Measurements from ENCODE around the gene LHX5.
"Not testable (repeated sequence)": the region's sequence is repeated elsewhere in the genome, so short reads cannot be mapped to it uniquely, and the experiment has no call there.

LHX5 gene

DNA sequence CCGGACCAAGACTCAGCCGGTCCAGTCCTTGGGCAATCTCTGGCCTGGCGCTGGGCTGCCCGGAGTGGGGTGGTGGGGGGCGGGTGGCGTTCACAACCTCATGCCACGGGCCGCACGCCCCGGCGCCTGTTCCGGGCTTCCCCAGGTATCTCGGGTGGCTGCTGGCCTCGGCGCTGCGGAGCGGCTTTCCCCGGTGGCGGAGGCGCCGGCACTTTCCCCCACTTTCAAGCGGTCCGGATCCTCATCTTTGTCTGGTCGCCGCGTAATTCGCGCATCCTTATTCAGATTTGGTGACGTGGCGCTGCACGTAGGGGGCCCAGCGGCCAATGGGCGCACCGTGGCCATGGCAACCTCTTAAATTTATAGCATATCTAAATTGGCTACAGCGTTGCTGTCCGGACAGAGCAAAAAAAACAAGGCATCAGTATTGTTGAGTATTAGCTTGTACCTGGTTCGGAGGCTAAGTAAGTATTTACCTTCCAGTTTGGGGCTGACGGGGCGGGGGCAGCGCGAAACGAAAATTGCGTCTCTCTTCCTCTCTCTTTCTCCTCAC, at the start of gene LHX5:
TSS of gene LHX5 (minus strand) at position 253 of the 553 bp plus-strand sequence. CDS start 373 bp downstream, outside the sequence.
- no peak for DNase-seq

DNA sequence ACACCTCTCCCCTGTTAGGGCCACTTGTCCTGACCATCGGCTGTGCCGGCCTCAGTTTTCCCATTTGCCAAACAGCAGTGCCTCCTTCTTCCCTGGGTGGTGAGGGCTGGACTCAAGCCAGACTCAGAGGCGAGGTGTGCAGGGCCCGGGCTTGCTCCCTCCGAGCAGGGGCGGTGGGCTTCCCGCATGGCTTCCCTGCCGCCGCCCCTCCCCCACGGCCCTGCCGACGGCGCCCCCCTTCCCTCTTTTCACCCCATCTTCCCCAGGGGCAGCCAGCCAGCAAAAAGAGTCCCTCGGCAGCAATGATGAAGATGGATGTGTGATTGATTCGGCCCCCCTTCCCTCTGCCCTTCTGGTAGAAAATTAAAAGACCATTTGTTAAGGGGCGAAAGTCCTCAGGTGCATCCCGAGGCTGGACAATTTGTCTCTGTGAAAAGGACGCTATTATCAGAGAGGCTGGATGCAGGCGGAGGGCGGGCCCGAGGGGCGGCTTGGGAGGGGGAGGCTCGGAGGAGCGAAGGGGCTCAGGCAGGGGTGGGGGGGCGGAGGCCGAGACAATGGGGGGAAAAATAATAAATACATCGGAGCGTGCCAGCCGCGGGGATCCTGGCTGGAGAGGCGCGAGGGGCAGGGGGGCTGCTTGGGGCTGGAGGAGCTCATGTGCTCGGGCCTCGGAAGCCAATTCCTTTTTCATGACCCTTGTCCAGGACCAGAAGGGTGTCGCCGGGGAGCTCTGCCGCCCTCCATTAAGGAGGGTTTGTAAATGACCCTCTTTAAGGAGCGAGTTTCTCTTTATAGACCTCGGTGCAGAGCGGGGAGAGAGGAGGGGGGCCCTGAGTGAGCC, 48.0 kb upstream of the LHX5 start:
- DNase-seq: no peak

- no peak for DNase-seq
These were observed 43.6 kb upstream of the LHX5 start for GRCh38 chr12:113515082-113515856.

DNA sequence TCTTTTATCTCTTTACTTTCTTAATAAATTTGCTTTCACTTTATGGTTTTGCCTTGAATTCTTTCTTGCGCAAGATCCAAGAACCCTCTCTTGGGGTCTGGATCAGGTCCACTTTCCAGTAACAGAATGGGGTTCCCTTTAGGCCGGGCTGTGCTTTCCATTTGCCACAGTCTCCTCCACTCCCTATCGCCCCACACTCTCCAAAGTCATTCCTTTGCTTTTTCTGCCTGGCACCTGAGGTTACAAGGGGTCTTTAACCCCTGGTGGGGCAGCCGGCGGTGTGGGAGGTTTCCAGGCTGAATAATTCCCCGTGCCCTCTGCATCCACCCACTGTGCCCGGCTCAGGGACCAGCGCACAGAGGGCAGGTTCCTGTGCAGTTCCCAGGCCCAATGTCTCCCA, 42.9 kb upstream of the LHX5 start:
- no peak for DNase-seq

DNA sequence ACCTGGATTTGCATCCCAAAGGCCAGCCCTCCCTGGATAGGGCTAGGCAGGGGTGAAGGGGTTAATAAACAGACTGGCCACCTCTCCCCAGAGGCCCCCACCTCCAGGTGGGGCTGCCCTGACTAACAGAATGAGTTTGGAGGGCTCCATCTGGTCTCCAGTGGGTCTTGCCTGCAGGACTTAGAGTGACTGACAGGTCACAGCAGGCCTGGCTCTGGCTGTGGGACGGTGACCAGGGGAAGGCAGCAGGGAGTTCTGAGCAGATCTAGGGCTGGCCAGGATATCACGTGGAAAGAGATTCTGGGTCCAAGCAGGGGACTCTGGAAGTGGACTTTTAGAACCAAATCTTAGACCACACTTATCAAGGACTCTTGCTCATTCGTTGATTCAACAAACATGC, 40.9 kb upstream of the LHX5 start:
- no peak for DNase-seq

GRCh38 chr12:113506867-113507266, 35.2 kb upstream of the LHX5 start:
- DNase-seq: no peak

DNA sequence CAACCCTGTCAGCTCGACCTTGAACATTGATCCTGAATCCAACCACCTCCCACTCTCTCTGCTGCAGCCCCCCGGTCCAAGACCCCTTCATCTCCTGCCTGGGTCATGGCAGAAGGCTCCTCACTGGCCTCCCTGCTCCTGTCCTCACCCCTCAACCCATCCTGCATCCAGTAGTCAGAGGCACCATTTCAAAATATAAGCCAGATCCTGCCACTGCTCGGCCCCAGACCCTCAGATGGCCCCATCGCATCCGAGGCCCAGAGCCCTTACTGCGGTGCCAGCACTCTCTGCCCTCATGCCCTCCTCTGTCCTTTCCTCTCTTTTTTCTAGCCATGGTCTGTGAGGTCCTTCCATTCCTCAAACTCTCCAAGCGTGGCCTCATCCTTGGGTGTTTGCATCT, 34.3 kb upstream of the LHX5 start:
- no peak for DNase-seq

- DNase-seq: no peak
These were observed 33.2 kb upstream of the LHX5 start for GRCh38 chr12:113504917-113505316.

DNA sequence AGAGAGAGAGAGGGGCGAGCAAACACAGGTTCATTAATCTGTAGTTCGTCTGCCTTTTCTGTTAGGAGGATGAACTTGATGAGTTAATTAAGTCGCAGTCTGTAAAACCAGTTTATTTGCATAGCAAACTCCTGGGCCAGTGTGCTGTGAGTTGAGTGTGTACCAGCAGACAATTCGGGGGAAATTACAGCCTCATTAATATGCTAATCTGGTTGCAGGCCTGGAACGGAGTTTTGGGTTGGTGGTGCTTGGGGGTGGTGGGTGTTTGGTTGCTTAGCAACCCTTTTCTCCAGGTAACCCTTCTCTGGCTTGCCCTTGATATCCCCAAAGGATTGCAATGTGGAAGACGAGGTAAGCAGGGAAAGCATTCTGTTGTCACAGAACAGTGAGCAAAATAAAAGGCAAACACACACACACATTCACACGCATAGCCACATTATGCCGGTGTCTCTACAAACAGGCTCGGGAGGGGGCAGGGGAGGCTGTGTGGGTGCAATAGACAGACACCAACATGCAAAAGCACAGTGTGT, 29.2 kb upstream of the LHX5 start:
- DNase-seq: no peak

DNA sequence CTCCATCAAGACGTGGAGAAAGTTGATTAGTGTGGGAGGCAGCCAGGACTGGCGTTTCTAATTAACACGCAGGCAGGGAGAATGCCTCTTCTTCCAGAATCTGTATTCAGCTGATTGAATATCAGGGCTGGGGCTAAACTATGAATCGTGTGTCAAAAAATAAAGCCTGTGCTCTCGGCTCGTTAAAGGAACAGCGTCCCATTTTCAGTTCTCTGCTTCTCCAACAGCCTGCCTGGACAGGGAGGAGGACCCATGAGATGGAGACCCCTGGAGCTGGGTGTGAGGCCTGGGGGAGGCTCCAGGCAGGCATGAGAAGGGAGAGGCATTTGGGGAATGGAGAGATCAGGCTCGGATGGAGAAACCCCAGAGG, 28.6 kb upstream of the LHX5 start:
- DNase-seq: no peak

DNA sequence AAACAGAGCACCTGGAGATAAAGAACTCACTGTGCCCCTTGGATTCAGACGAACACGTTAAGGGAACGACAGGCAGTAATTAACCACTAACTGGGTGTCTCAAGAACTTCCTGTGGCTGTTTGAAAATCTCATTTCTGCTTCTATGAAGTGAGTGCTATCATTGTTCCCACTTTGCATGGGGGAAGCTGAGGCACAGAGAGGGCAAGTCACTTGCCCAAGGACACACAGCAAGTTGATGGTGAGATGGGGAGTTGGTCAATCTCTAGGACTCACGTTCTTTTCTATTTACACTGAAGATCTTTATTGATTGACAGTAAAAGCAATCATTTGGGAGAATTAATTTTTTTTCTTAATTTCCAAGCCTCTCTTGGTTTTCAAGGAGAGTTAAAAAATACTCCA, 26.8 kb upstream of the LHX5 start:
- no peak for DNase-seq

- DNase-seq: no peak
These were observed 26.0 kb upstream of the LHX5 start for GRCh38 chr12:113497693-113498092.

GRCh38 chr12:113495941-113496340, 24.3 kb upstream of the LHX5 start:
- DNase-seq: not testable (repeated sequence)

DNA sequence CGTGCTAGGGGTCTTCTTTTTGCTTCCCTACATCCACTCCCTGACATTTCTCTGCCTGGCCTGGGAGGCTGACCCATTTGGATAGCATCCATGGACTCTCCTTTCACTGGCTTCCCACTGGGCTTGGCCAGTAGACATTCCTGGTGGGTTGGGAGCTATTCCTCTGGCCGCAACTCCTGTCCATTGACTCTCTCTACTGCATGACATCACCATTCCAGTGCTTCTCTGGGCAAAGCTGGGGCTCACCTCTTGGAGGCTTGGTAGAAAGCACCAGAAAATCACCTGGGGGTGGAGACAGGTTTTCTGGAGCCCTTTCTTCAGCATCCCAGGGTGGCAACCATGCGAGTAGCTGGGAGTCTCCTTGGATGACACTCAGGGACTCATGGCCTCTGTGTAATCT, 16.7 kb upstream of the LHX5 start:
- no peak for DNase-seq

GRCh38 chr12:113486722-113487121, 15.1 kb upstream of the LHX5 start:
- no peak for DNase-seq

- DNase-seq: no peak
These were observed 13.7 kb upstream of the LHX5 start for GRCh38 chr12:113485330-113485729.

GRCh38 chr12:113482334-113482733, 10.7 kb upstream of the LHX5 start:
- DNase-seq: no peak

DNA sequence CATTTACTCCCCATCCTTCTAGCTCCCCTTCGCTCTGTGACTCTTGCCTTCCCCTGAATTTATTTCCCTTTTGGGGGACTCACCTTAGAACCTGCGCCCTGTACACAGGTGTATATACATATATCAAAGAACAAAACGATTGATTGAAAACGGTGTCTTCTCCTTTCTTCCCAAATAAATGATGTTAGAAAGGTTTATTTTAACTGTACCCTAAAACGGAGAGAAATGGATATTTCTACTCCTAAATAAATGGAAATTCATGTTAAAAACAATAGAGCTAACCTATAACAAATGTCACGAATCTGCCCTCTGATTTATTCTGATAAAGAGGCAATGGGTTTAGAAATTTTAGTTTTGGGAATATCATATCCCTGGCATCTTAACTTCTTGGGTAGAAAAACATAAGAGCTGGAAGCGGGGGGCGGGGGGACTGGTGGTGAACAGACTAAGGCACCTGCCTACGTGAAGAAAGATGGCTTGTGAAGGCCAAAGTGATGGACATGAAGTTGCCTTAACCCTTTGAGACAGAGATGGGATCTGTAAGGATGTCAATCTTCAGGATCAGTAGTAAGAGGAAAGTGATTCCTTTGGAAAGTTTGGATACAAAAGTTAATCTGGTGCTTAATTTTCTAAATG, 8.8 kb upstream of the LHX5 start:
- DNase-seq: no peak

DNA sequence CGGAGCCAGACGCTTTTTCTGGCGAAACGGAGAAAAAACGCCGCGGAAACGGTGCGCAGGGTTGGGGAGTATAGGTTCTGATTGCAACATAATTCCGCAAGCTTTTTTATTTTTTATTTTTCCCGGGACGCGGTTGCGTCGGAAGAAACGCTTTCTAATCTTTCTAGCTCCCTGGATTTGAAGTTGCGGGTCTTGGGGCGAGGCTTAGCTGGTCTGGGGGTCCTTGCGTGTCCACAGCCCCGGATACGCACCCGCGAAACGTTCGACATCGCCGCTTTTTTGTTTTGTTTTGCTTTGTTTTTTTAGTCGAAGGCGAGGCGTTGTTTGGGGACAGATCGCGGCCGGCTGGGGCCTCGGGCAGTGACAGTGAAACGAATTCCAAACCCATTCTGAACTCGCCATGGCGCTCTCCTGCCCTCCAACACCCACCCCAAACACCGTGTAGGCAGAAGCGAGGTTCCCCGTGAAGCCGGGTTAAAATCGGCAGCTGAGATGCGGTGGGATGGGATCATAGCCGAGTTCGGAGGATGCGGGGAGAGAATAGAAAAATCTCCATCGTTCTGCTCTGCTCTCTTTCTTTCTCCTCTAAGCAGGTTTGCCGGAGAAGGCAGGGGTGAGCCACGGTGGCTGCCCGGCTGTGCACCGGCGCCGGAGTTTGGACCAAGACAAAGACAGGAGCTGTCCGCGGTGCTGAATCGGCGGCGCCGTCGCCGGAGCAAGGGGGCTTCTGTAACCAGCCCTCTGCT, 8.1 kb upstream of the LHX5 start:
- no peak for DNase-seq

- no peak for DNase-seq
These were observed 7.5 kb upstream of the LHX5 start for GRCh38 chr12:113479216-113479589.

DNA sequence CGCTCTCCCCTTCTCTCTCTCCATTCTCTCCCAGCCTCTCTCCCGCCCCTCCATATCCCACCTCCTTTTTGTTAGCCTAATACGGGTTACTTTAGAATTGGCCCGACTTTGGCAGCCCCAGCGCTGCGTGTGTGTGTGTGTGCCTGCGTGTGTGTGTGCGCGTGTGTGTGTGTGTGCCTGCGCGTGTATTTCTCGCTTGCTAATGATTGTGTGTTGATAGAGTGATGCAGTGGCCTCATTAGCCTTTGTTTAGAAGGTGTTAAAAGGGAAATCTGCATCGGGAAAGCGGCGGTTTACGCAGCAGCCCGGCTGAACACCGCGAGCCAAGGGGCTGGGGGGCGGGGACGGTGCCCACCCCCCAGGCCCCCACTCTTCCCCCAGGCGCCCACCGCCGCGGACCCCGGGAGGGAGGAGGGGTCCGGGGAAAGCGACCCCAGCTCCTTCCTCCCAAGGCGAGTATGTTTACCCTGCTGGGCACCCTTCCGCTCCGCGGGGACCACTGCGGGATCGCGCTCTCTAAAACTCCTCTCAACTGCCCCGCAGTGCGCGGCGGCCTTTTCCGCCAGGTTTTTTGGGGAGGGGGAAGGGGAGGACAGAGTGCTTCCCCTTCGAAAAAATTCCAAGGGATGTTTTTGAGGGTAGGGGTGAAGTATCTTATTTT, 6.8 kb upstream of the LHX5 start:
- no peak for DNase-seq

GRCh38 chr12:113477842-113478215, 6.2 kb upstream of the LHX5 start:
- DNase-seq: no peak
